ENCODE results near the gene CTCFL. TPM values are rescaled to one million over a fixed set of nuclear protein-coding genes. Genes with fewer than 3 reads are reported as not detected.

The CTCFL gene
- total and polyA plus RNA-seq, 2 of the 13 experiments (the other 11 are each of a cell fraction or from before 2014, with no cell fraction given) = 0.04 TPM; not detected in 1

DNA sequence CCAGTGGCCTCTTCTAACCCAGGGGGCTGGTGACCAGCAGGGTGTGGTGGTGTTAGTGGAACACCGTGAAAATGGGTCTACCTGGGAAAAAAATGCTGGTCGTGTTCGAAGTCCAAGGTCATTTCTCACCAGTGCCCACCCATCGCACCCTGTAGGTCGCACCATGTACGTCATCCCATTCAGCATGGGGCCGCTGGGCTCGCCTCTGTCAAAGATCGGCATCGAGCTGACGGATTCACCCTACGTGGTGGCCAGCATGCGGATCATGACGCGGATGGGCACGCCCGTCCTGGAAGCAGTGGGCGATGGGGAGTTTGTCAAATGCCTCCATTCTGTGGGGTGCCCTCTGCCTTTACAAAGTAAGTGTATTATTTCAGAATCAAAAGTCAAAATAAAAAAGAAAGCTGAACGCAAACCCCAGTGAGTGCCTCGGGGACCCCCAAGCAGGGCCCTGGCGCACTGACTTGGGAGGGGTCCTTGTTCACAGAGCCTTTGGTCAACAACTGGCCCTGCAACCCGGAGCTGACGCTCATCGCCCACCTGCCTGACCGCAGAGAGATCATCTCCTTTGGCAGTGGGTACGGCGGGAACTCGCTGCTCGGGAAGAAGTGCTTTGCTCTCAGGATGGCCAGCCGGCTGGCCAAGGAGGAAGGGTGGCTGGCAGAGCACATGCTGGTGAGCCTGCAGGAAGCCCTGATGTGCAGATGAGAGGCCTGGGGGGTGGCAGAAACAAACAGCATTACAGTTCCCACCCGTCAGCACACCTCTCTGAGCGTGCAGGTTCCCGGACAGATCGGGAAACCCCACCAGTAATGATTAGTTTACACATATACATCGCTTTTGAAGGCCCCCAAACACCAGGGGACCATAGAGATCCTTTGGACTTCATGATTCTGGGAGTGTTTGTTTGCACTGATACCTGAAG lies 37.9 kb upstream of the CTCFL start (continued):
- TF ChIP-seq AHR (CRISPR knock-in tag; IDR thresholded peaks at IDR 0.05) (no peak), ZNF20 (CRISPR knock-in tag; IDR thresholded peaks at IDR 0.05) (no peak), ZNF572 (CRISPR knock-in tag; IDR thresholded peaks at IDR 0.05) (no peak; the same call in 1 of the 2 replicates), ZNF17 (CRISPR knock-in tag; IDR thresholded peaks at IDR 0.05) (no peak), NFYC (CRISPR knock-in tag; IDR thresholded peaks at IDR 0.05) (no peak), KAT2B (IDR thresholded peaks at IDR 0.05; ENCODE audit: borderline replicate concordance, low read depth, low read length) (no peak), ZNF7 (CRISPR knock-in tag; IDR thresholded peaks at IDR 0.05) (no peak), TBX2 (CRISPR knock-in tag; IDR thresholded peaks at IDR 0.05; ENCODE audit: borderline replicate concordance) (no peak), ZMYM2 (CRISPR knock-in tag; IDR thresholded peaks at IDR 0.05) (no peak), ZBTB7A (CRISPR knock-in tag; IDR thresholded peaks at IDR 0.05) (peak; percentile 20; the same call in 1 of the 2 replicates)
- TF ChIP-seq, protein P1, sequence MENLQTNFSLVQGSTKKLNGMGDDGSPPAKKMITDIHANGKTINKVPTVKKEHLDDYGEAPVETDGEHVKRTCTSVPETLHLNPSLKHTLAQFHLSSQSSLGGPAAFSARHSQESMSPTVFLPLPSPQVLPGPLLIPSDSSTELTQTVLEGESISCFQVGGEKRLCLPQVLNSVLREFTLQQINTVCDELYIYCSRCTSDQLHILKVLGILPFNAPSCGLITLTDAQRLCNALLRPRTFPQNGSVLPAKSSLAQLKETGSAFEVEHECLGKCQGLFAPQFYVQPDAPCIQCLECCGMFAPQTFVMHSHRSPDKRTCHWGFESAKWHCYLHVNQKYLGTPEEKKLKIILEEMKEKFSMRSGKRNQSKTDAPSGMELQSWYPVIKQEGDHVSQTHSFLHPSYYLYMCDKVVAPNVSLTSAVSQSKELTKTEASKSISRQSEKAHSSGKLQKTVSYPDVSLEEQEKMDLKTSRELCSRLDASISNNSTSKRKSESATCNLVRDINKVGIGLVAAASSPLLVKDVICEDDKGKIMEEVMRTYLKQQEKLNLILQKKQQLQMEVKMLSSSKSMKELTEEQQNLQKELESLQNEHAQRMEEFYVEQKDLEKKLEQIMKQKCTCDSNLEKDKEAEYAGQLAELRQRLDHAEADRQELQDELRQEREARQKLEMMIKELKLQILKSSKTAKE (CRISPR knock-in tag; IDR thresholded peaks at IDR 0.05; ENCODE audit: borderline replicate concordance) = no peak
- TF ChIP-seq, protein P2, sequence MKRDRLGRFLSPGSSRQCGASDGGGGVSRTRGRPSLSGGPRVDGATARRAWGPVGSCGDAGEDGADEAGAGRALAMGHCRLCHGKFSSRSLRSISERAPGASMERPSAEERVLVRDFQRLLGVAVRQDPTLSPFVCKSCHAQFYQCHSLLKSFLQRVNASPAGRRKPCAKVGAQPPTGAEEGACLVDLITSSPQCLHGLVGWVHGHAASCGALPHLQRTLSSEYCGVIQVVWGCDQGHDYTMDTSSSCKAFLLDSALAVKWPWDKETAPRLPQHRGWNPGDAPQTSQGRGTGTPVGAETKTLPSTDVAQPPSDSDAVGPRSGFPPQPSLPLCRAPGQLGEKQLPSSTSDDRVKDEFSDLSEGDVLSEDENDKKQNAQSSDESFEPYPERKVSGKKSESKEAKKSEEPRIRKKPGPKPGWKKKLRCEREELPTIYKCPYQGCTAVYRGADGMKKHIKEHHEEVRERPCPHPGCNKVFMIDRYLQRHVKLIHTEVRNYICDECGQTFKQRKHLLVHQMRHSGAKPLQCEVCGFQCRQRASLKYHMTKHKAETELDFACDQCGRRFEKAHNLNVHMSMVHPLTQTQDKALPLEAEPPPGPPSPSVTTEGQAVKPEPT (CRISPR knock-in tag; IDR thresholded peaks at IDR 0.05; ENCODE audit: low read depth) = no peak
- TF ChIP-seq, protein P3, sequence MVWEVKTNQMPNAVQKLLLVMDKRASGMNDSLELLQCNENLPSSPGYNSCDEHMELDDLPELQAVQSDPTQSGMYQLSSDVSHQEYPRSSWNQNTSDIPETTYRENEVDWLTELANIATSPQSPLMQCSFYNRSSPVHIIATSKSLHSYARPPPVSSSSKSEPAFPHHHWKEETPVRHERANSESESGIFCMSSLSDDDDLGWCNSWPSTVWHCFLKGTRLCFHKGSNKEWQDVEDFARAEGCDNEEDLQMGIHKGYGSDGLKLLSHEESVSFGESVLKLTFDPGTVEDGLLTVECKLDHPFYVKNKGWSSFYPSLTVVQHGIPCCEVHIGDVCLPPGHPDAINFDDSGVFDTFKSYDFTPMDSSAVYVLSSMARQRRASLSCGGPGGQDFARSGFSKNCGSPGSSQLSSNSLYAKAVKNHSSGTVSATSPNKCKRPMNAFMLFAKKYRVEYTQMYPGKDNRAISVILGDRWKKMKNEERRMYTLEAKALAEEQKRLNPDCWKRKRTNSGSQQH (CRISPR knock-in tag; IDR thresholded peaks at IDR 0.05; ENCODE audit: low read depth) = peak; percentile 47; the same call in 1 of the 2 replicates
- TF ChIP-seq, protein P4, sequence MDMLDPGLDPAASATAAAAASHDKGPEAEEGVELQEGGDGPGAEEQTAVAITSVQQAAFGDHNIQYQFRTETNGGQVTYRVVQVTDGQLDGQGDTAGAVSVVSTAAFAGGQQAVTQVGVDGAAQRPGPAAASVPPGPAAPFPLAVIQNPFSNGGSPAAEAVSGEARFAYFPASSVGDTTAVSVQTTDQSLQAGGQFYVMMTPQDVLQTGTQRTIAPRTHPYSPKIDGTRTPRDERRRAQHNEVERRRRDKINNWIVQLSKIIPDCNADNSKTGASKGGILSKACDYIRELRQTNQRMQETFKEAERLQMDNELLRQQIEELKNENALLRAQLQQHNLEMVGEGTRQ (IDR thresholded peaks at IDR 0.05; ENCODE audit: low read depth, low read length) = no peak
- TF ChIP-seq, protein P4 (CRISPR knock-in tag; IDR thresholded peaks at IDR 0.05; ENCODE audit: borderline replicate concordance) = no peak
- TF ChIP-seq, protein P5, sequence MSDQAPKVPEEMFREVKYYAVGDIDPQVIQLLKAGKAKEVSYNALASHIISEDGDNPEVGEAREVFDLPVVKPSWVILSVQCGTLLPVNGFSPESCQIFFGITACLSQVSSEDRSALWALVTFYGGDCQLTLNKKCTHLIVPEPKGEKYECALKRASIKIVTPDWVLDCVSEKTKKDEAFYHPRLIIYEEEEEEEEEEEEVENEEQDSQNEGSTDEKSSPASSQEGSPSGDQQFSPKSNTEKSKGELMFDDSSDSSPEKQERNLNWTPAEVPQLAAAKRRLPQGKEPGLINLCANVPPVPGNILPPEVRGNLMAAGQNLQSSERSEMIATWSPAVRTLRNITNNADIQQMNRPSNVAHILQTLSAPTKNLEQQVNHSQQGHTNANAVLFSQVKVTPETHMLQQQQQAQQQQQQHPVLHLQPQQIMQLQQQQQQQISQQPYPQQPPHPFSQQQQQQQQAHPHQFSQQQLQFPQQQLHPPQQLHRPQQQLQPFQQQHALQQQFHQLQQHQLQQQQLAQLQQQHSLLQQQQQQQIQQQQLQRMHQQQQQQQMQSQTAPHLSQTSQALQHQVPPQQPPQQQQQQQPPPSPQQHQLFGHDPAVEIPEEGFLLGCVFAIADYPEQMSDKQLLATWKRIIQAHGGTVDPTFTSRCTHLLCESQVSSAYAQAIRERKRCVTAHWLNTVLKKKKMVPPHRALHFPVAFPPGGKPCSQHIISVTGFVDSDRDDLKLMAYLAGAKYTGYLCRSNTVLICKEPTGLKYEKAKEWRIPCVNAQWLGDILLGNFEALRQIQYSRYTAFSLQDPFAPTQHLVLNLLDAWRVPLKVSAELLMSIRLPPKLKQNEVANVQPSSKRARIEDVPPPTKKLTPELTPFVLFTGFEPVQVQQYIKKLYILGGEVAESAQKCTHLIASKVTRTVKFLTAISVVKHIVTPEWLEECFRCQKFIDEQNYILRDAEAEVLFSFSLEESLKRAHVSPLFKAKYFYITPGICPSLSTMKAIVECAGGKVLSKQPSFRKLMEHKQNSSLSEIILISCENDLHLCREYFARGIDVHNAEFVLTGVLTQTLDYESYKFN (CRISPR knock-in tag; conservative IDR thresholded peaks at IDR 0.05) = no peak
